ENCODE measurements around the gene GNPTAB.
"Not testable (repeated sequence)": the region's sequence is repeated elsewhere in the genome, so short reads cannot be mapped to it uniquely, and the experiment has no call there.

Gene GNPTAB

GRCh38 chr12:101850199-101850598 lies 19.4 kb upstream of the GNPTAB start:
- DNase-seq: no peak

- DNase-seq: no peak
Measured at GRCh38 chr12:101847325-101847724, 16.6 kb upstream of the GNPTAB start.

GRCh38 chr12:101845137-101845711 lies 14.5 kb upstream of the GNPTAB start:
- no peak for DNase-seq

GRCh38 chr12:101841069-101841468 lies 10.3 kb upstream of the GNPTAB start:
- no peak for DNase-seq

- DNase-seq: peak; percentile 38
Measured at GRCh38 chr12:101839324-101840283, 8.8 kb upstream of the GNPTAB start.

- DNase-seq: no peak
Measured at GRCh38 chr12:101838628-101839323, 8.0 kb upstream of the GNPTAB start.

- DNase-seq: no peak
Measured at GRCh38 chr12:101832030-101832429, 1.3 kb upstream of the GNPTAB start.

- no peak for DNase-seq
Measured at GRCh38 chr12:101829639-101830366, 956 bp downstream of the GNPTAB start.

- no peak for DNase-seq
Measured at GRCh38 chr12:101828463-101829196, 2.1 kb downstream of the GNPTAB start.

- no peak for DNase-seq
Measured at GRCh38 chr12:101826766-101827368, 3.9 kb downstream of the GNPTAB start.

- DNase-seq: no peak
Measured at GRCh38 chr12:101824831-101825230, 5.9 kb downstream of the GNPTAB start.

GRCh38 chr12:101823891-101824290 lies 6.9 kb downstream of the GNPTAB start:
- DNase-seq: peak; percentile 43

- no peak for DNase-seq
Measured at GRCh38 chr12:101823039-101823438, 7.7 kb downstream of the GNPTAB start.

GRCh38 chr12:101819467-101819866 lies 11.3 kb downstream of the GNPTAB start:
- no peak for DNase-seq

- not testable (repeated sequence) for DNase-seq
Measured at GRCh38 chr12:101818689-101819088, 12.1 kb downstream of the GNPTAB start.

- DNase-seq: no peak
Measured at GRCh38 chr12:101813117-101813516, 17.6 kb downstream of the GNPTAB start.

GRCh38 chr12:101812716-101813115 lies 18.0 kb downstream of the GNPTAB start:
- not testable (repeated sequence) for DNase-seq

- not testable (repeated sequence) for DNase-seq
Measured at GRCh38 chr12:101811342-101811741, 19.4 kb downstream of the GNPTAB start.

- no peak for DNase-seq
Measured at GRCh38 chr12:101809208-101809607, 21.6 kb downstream of the GNPTAB start.

GRCh38 chr12:101806265-101806664 lies 24.5 kb downstream of the GNPTAB start:
- no peak for DNase-seq

GRCh38 chr12:101804409-101804808 lies 26.4 kb downstream of the GNPTAB start:
- no peak for DNase-seq

- no peak for DNase-seq
Measured at GRCh38 chr12:101803978-101804377, 26.8 kb downstream of the GNPTAB start.
